Stomach (tissue), 4 donors: Measurements from ENCODE around the gene PEX10.

Experiments used
- POLR2A ChIP-seq, 4 donors: fragments of 450-650 bp; IDR thresholded peaks; one replicate each; pipeline ENCODE4 v1.6.1; 2016; ENCODE audit warnings: antibody characterized with exemption in 4 of 4, control low read depth in 2 of 4, mild to moderate bottlenecking in 1 of 4, moderate library complexity in 1 of 4
- TF ChIP-seq, protein P1 (sequence below), 7 experiments: fragments of 450-650 bp in 4 of 7; fragments of 200-600 bp in 3 of 7; sonication (generic) in 3 of 7; IDR thresholded peaks; one replicate each; pipeline ENCODE4 v1.5.1; 2016 to 2019; ENCODE audit warnings: antibody characterized with exemption in 7 of 7, control low read depth in 2 of 7, mild to moderate bottlenecking in 1 of 7

DNA sequence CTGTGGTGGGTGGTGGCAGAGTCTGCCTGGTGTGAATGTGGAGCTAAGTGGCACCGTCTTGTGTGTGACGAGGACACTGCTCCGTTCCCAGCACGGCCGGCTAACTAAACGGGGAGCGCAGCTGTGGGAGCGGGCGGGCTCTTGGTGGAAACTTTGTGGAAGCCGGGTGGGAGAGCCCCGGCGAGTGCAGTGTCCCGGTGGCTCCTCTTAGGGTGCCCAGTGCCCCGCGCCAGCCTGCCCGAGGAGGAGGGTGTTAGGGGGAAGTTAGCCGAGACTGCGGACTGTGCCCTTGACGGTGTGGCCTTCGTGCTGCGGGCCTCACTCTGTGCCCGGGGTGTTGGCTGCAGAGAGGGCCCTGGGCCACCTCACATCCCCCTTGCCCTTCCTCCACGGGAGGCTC is 9.9 kb downstream of the PEX10 start:
- TF ChIP-seq POLR2A (IDR thresholded peaks at IDR 0.05): no peak
- TF ChIP-seq, protein P1, sequence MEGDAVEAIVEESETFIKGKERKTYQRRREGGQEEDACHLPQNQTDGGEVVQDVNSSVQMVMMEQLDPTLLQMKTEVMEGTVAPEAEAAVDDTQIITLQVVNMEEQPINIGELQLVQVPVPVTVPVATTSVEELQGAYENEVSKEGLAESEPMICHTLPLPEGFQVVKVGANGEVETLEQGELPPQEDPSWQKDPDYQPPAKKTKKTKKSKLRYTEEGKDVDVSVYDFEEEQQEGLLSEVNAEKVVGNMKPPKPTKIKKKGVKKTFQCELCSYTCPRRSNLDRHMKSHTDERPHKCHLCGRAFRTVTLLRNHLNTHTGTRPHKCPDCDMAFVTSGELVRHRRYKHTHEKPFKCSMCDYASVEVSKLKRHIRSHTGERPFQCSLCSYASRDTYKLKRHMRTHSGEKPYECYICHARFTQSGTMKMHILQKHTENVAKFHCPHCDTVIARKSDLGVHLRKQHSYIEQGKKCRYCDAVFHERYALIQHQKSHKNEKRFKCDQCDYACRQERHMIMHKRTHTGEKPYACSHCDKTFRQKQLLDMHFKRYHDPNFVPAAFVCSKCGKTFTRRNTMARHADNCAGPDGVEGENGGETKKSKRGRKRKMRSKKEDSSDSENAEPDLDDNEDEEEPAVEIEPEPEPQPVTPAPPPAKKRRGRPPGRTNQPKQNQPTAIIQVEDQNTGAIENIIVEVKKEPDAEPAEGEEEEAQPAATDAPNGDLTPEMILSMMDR (IDR thresholded peaks at IDR 0.05): no peak
